ENCODE results near the gene GCNA. TPM values are rescaled to one million over a fixed set of nuclear protein-coding genes. Genes with fewer than 3 reads are reported as not detected.
"Not testable (repeated sequence)": the region's sequence is repeated elsewhere in the genome, so short reads cannot be mapped to it uniquely, and the experiment has no call there.

The GCNA gene
- total and polyA plus RNA-seq, 2 donors (not counting 1 experiment from before 2014, with no cell fraction given): 0.74 to 2.3 TPM

- no peak for TF ChIP-seq CTCF (conservative IDR thresholded peaks at IDR 0.05 in 1 of 2, IDR thresholded peaks at IDR 0.05 in 1 of 2; ENCODE audit: low read depth in 1 of 2, low read length in 2 of 2)
- no peak for TF ChIP-seq EZH2 (IDR thresholded peaks at IDR 0.05; ENCODE audit: low read length, missing control alignments)
- Histone ChIP-seq H3K9ac (ENCODE audit: insufficient read depth, low read length) (no peak overlapping the region), H3K36me3 (ENCODE audit: control insufficient read depth, insufficient read depth, low read length) (peaks cover 5% of the 10 kb centered on the region), H4K20me1 (ENCODE audit: control insufficient read depth, extremely low read depth, insufficient read depth, low read length) (no peaks in the 10 kb centered on the region), H3K27me3 (ENCODE audit: control insufficient read depth, insufficient read depth, low read length) (no peaks in the 10 kb centered on the region), H3K79me2 (ENCODE audit: control insufficient read depth, insufficient read depth, low read length) (peaks cover 16% of the 10 kb centered on the region), H2AFZ (ENCODE audit: low read length) (no peak overlapping the region), H3K9me3 (ENCODE audit: control insufficient read depth, insufficient read depth, low read depth, low read length) (no peaks in the 10 kb centered on the region), H3K4me2 (ENCODE audit: extremely low read depth, insufficient read depth, low read length) (no peak overlapping the region), H3K27ac (ENCODE audit: insufficient read depth, low read length) (no peak overlapping the region), H3K4me1 (ENCODE audit: control insufficient read depth, extremely low read depth, insufficient read depth, low read length) (no peaks in the 10 kb centered on the region), H3K4me3 (replicated peaks in 1 of 4; ENCODE audit: control extremely low read depth in 1 of 4, insufficient read depth in 1 of 4, low read depth in 3 of 4, low read length in 4 of 4) (no peak overlapping the region)
- no peak for DNase-seq (ENCODE audit: low read depth in 2 of 2)
Measured at GRCh38 chrX:71550578-71550977, 27.7 kb upstream of the GCNA start.

GRCh38 chrX:71556036-71556435 is 22.2 kb upstream of the GCNA start:
- no peak for DNase-seq (ENCODE audit: low read depth in 2 of 2)
- H3K27me3 ChIP-seq (ENCODE audit: control insufficient read depth, insufficient read depth, low read length): no peaks in the 10 kb centered on the region
- TF ChIP-seq EZH2 (IDR thresholded peaks at IDR 0.05; ENCODE audit: low read length, missing control alignments): no peak
- TF ChIP-seq CTCF (conservative IDR thresholded peaks at IDR 0.05 in 1 of 2, IDR thresholded peaks at IDR 0.05 in 1 of 2; ENCODE audit: low read depth in 1 of 2, low read length in 2 of 2): no peak
- no peak overlapping the region for H3K9ac ChIP-seq (ENCODE audit: insufficient read depth, low read length)
- no peaks in the 10 kb centered on the region for H3K9me3 ChIP-seq (ENCODE audit: control insufficient read depth, insufficient read depth, low read depth, low read length)
- H2AFZ ChIP-seq (ENCODE audit: low read length): no peak overlapping the region
- no peaks in the 10 kb centered on the region for H3K79me2 ChIP-seq (ENCODE audit: control insufficient read depth, insufficient read depth, low read length)
- no peak overlapping the region for H3K27ac ChIP-seq (ENCODE audit: insufficient read depth, low read length)
- H3K36me3 ChIP-seq (ENCODE audit: control insufficient read depth, insufficient read depth, low read length): no peaks in the 10 kb centered on the region
- H3K4me2 ChIP-seq (ENCODE audit: extremely low read depth, insufficient read depth, low read length): no peak overlapping the region
- H4K20me1 ChIP-seq (ENCODE audit: control insufficient read depth, extremely low read depth, insufficient read depth, low read length): no peaks in the 10 kb centered on the region
- H3K4me3 ChIP-seq (replicated peaks in 1 of 4; ENCODE audit: control extremely low read depth in 1 of 4, insufficient read depth in 1 of 4, low read depth in 3 of 4, low read length in 4 of 4): no peak overlapping the region
- H3K4me1 ChIP-seq (ENCODE audit: control insufficient read depth, extremely low read depth, insufficient read depth, low read length): no peaks in the 10 kb centered on the region

- H2AFZ ChIP-seq (ENCODE audit: low read length): no peak overlapping the region
- H3K4me1 ChIP-seq (ENCODE audit: control insufficient read depth, extremely low read depth, insufficient read depth, low read length): no peaks in the 10 kb centered on the region
- no peak overlapping the region for H3K4me3 ChIP-seq (replicated peaks in 1 of 4; ENCODE audit: control extremely low read depth in 1 of 4, insufficient read depth in 1 of 4, low read depth in 3 of 4, low read length in 4 of 4)
- no peaks in the 10 kb centered on the region for H3K79me2 ChIP-seq (ENCODE audit: control insufficient read depth, insufficient read depth, low read length)
- no peak for DNase-seq (ENCODE audit: low read depth in 2 of 2)
- no peak for TF ChIP-seq EZH2 (IDR thresholded peaks at IDR 0.05; ENCODE audit: low read length, missing control alignments)
- TF ChIP-seq CTCF (conservative IDR thresholded peaks at IDR 0.05 in 1 of 2, IDR thresholded peaks at IDR 0.05 in 1 of 2; ENCODE audit: low read depth in 1 of 2, low read length in 2 of 2): no peak
- no peak overlapping the region for H3K4me2 ChIP-seq (ENCODE audit: extremely low read depth, insufficient read depth, low read length)
- no peaks in the 10 kb centered on the region for H3K27me3 ChIP-seq (ENCODE audit: control insufficient read depth, insufficient read depth, low read length)
- H3K9ac ChIP-seq (ENCODE audit: insufficient read depth, low read length): no peak overlapping the region
- peaks cover 2% of the 10 kb centered on the region for H3K36me3 ChIP-seq (ENCODE audit: control insufficient read depth, insufficient read depth, low read length)
- no peaks in the 10 kb centered on the region for H3K9me3 ChIP-seq (ENCODE audit: control insufficient read depth, insufficient read depth, low read depth, low read length)
- no peak overlapping the region for H3K27ac ChIP-seq (ENCODE audit: insufficient read depth, low read length)
- H4K20me1 ChIP-seq (ENCODE audit: control insufficient read depth, extremely low read depth, insufficient read depth, low read length): no peaks in the 10 kb centered on the region
Measured at GRCh38 chrX:71558920-71559319, 19.3 kb upstream of the GCNA start.

GRCh38 chrX:71559773-71560172 is 18.5 kb upstream of the GCNA start:
- H3K27ac ChIP-seq (ENCODE audit: insufficient read depth, low read length); H3K4me3 ChIP-seq (replicated peaks in 1 of 4; ENCODE audit: control extremely low read depth in 1 of 4, insufficient read depth in 1 of 4, low read depth in 3 of 4, low read length in 4 of 4); H3K4me2 ChIP-seq (ENCODE audit: extremely low read depth, insufficient read depth, low read length); H2AFZ ChIP-seq (ENCODE audit: low read length); H3K9ac ChIP-seq (ENCODE audit: insufficient read depth, low read length); H3K4me1 ChIP-seq (ENCODE audit: control insufficient read depth, extremely low read depth, insufficient read depth, low read length); H3K36me3 ChIP-seq (ENCODE audit: control insufficient read depth, insufficient read depth, low read length); H3K9me3 ChIP-seq (ENCODE audit: control insufficient read depth, insufficient read depth, low read depth, low read length); H4K20me1 ChIP-seq (ENCODE audit: control insufficient read depth, extremely low read depth, insufficient read depth, low read length); DNase-seq (ENCODE audit: low read depth in 2 of 2); H3K27me3 ChIP-seq (ENCODE audit: control insufficient read depth, insufficient read depth, low read length); H3K79me2 ChIP-seq (ENCODE audit: control insufficient read depth, insufficient read depth, low read length): not testable (repeated sequence)
